Cortex of kidney (tissue), 1 donor: ENCODE data around the gene SLC4A11.

ENCODE experiments used
- DNase-seq: peaks from one replicate; lab custom pipeline; 2025; lab: John Stamatoyannopoulos, UW

SLC4A11 gene

GRCh38 chr20:3246682-3247081, 7.7 kb upstream of the SLC4A11 start:
- no peak for DNase-seq

GRCh38 chr20:3245711-3246110, 6.7 kb upstream of the SLC4A11 start:
- no peak for DNase-seq

GRCh38 chr20:3245156-3245555, 6.2 kb upstream of the SLC4A11 start:
- DNase-seq, result no peak

- no peak for DNase-seq
Measured at GRCh38 chr20:3244613-3245012, 5.6 kb upstream of the SLC4A11 start.

- no peak for DNase-seq
Measured at GRCh38 chr20:3243718-3244358, 4.8 kb upstream of the SLC4A11 start.

- no peak for DNase-seq
Measured at GRCh38 chr20:3242172-3242692, 3.2 kb upstream of the SLC4A11 start.

- DNase-seq, result no peak
Measured at GRCh38 chr20:3240776-3241363, 1.9 kb upstream of the SLC4A11 start.

GRCh38 chr20:3239867-3240775, 1.1 kb upstream of the SLC4A11 start:
- no peak for DNase-seq

- DNase-seq, result no peak
Measured at GRCh38 chr20:3238616-3239025, 369 bp downstream of the SLC4A11 start.

- no peak for DNase-seq
Measured at GRCh38 chr20:3237958-3238615, 903 bp downstream of the SLC4A11 start.

- no peak for DNase-seq
Measured at GRCh38 chr20:3237011-3237957, 1.7 kb downstream of the SLC4A11 start.

GRCh38 chr20:3235666-3236324, 3.2 kb downstream of the SLC4A11 start:
- no peak for DNase-seq

- DNase-seq, result no peak
Measured at GRCh38 chr20:3233991-3234498, 4.9 kb downstream of the SLC4A11 start.

- no peak for DNase-seq
Measured at GRCh38 chr20:3233131-3233990, 5.6 kb downstream of the SLC4A11 start.

GRCh38 chr20:3231889-3232588, 7.0 kb downstream of the SLC4A11 start:
- DNase-seq, result no peak

GRCh38 chr20:3231116-3231515, 7.9 kb downstream of the SLC4A11 start:
- DNase-seq, result no peak

- no peak for DNase-seq
Measured at GRCh38 chr20:3229798-3230197, 9.2 kb downstream of the SLC4A11 start.

- no peak for DNase-seq
Measured at GRCh38 chr20:3229158-3229557, 9.8 kb downstream of the SLC4A11 start.

- no peak for DNase-seq
Measured at GRCh38 chr20:3228750-3229032, 10.3 kb downstream of the SLC4A11 start.
